NCI-H2196 treated with DMSO at 0.1 percent for 48 hours (cell line): ENCODE measurements around the gene KLF2.
"Not testable (repeated sequence)": the region's sequence is repeated elsewhere in the genome, so short reads cannot be mapped to it uniquely, and the experiment has no call there.

Source experiments
- DNase-seq: peaks from one replicate; lab custom pipeline; 2025; ENCODE audit not compliant: unreplicated experiment; lab: John Stamatoyannopoulos, UW

Gene KLF2

GRCh38 chr19:16336571-16336970 is 11.9 kb downstream of the KLF2 start:
- no peak for DNase-seq

DNA sequence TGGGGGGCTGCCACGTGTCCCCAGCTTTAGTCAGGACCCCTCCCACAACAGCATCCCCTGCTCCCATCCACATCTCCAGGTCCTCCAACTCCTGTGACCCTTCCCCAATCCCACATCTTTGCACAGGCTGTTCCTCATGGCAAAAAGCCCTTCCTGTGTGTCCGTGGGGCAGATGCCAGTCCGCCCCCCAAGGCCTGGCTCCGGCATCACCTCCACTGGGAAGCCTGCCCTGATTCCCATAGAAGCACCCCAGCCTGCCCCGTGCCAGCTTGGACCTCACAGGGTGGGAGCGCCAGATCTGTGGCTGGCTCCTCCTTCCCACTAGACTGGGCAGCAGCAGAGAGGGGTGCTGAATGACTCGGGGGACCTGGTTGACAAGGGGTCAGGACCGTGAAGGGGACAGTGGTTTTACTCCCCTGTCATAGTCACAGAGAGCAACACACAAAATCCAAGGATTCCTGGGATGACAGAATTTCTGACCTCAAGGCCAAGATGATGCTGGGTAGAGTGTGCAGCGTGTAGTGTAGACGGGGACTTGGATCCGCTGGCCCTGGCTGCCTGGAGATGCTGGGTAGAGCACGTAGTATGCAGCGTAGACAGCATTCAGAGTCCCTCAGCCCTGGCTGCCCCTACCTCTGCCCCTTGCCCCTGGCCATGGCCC is 13.3 kb downstream of the KLF2 start:
- DNase-seq: no peak

DNA sequence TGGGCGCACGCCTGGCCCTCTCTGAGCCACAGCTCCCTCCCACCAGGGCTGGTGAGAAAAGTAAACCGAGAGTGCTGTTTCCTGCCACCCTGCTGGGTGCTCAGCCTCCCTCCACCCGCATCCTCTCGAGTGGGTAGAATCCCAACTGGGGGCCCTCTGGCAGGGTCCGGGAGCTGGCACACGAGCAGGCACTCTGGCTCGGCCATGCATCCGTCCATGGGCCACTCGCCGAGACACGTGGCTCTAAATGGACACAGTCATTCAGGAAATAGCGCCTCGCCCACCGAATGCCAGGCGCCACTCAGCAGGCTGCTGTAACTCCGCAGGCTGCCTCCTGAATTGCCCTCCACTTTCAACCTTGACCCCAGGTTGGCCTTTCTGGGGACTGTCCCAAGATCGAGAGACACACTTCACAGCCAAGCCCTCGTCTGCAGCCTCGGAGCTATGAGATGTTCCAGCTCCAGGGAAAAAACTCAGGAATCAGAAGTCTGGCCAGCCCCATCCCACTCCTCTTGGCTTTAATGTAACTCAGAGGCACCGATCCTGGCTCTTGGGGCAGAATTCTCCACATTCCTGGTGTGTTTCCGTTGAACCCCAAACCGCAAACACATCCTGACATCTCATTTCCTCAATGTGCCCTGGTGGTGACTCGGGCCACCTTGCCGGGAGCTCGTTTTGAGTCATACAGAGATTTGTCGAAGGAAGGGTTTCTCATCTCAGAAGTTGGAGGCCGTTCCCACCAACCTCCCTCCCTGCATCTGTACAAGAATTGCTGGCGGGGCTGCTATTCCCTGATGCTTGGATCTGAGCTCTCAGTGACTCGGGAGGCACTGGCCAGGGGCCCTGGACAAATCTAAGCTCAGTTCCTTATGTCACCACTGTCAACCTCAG is 14.1 kb downstream of the KLF2 start:
- no peak for DNase-seq

DNA sequence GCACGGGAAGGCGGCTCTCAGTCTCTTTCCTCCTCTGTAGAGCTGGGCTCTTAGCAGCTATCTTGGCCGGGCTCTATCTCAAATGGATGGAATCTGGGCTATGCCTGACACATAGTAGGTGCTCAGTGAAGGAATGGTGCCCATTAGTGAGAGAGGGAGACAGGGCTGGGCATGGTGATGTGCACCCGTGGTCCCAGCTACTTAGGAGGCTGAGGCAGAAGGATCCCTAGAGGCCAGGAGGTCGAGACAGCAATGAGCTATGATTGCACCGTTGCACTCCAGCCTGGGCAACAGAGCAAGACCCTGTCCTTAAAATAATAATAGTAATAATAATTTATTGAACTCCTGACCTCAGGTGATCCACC is 14.7 kb downstream of the KLF2 start:
- no peak for DNase-seq

DNA sequence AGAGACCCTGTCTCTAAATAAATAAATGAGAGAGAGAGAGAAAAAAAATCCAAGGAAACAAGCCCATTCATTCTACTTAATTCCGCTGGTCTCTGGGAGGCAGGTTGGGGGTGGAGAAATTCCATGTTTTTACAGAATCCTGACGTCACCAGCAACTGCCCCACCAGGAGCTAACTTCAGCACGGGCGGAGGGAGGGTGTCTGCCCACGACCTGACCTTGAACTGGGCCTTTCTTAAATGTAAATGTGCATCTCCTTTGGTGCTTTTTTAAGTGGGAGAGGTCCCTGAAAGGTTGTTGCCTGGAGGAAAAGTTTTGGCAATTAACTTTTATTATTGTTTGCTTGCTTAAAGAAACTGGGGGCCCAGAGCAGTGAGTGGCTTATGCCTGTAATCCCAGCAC is 15.5 kb downstream of the KLF2 start:
- DNase-seq: no peak

DNA sequence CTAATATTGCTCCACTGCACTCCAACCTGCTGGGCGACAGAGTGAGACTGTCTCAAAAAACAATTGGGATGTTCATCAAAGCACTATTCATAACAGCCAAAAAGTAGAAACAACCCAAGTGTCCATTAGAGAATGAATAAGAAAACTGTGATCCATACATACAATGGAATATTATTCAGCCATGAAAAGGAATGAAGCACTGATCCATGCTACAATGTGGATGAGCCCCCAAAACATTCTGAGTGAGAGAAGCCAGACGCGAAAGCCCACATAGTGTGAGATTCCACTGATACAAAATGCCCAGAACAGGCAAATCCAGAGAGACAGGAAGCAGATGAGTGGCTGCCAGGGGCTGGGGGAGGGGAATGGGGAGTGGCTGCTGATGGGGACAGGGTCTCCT is 16.0 kb downstream of the KLF2 start:
- no peak for DNase-seq

- peak; percentile 20 for DNase-seq
Measured at GRCh38 chr19:16342002-16342715, 17.5 kb downstream of the KLF2 start.

DNA sequence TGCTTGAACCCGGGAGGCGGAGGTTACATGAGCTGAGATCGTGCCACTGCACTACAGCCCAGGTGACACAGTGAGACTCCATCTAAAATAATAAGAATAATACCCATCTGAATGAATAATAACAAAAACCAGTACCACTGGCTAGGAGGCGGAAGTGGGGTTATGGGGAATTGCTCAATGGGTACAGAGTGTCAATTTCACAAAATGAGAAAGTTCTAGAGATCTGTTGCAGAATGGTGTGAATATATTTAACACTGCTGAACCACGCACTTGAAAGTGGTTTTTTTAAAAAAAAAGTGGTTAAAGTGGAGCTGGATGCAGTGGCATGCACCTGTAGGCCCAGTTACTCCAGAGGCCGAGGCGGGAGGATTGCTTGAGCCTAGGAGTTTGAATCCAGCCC is 18.5 kb downstream of the KLF2 start:
- no peak for DNase-seq

DNA sequence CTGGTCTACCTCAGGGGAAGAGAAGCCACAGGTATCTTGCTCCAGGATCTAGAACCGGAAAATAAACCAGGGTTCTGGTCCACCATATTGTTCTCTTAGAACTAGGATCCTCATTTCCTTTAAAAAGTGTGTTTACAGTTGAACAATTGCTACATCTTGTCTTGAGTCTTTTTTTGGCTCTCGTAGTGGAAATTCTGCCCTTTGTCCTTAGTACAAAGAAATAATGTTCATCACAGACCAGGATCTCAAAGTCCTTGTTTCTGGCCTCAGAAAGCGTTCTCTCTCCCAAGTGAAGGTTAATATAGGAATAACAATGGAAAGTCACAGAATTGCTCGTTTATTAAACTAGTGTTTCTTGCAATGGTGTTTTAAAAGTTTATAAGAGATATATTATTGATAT is 20.8 kb downstream of the KLF2 start:
- no peak for DNase-seq

DNA sequence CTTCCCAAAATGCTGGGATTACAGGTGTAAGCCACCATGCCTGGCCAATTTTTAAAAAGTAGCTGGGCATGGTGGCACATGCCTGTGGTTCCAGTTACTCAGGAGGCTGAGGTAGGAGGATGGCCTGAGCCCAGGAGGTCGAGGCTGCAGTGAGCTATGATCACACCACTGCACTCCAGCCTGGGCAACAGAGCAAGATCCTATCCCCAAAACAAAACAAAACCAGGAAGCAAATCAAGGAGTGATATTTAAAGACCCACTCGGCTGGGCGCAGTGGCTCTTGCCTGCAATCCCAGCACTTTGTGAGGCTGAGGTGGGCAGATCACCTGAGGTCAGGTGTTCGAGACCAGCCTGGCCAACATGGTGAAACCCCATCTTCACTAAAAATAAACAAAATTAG is 22.5 kb downstream of the KLF2 start:
- not testable (repeated sequence) for DNase-seq

GRCh38 chr19:16347706-16348105 is 23.1 kb downstream of the KLF2 start:
- DNase-seq: no peak

DNA sequence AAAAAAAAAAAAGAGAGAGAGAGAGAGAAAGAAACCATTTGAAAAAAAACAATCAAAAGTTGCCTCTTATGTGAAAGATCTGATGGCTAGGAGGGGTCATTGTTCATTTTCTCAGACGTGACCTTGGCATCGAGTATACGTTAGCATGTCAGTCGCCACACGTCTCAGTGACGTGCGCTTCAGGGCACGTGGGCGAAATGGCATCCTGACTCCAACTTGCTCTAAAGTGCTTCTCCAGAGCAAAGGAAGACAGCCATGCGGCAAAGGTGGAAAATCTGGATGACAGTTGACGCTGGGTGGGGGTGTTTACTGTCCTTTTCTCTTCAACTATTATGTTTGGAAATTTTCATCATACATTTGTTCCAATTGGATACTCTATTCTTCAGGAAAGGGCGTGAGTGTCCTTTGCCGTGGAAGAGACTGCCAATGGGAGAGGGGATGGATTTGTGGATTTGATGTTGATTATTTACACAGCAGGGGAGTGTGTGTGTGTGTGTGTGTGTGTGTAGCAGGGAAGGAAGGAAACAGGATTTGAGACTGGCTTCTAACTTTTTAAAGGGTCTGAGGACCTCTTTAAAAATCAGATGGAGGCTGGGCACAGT is 25.0 kb downstream of the KLF2 start:
- DNase-seq: no peak

DNA sequence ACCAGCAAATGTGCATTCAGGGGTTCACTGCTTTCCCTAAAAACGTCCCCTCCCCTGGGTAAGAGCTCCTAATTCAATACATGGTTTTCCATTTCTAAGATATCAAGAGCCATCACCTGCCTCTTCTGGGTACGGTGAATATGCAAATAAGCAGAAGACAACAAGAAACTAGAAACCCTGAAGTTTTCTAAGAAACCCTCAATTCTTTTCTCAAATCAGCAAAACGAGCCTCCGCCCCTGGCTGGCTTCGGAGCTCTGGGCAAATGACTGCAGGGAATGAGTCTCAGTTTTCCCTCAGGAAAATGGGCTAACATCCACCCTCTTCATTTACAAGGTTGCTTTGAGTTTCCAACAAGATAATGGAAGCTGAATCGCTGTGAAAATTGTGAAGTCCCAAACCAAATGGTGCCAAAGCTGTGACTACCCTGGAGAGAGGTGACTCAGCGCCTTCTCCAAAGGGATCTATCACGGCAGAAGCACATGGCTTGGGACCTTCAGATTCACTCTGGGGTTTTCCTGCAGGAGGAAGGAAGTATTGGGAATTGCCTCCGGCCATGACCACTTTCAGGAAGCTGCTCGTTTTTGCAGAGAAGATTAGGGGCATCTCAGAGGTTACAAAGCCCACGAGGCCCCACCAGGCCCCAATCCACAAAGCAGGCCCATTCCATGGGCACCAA is 26.6 kb downstream of the KLF2 start:
- no peak for DNase-seq

GRCh38 chr19:16355293-16356043 is 30.8 kb downstream of the KLF2 start:
- DNase-seq: no peak

- no peak for DNase-seq
Measured at GRCh38 chr19:16358456-16358855, 33.8 kb downstream of the KLF2 start.

GRCh38 chr19:16359074-16359473 is 34.4 kb downstream of the KLF2 start:
- DNase-seq: no peak

- no peak for DNase-seq
Measured at GRCh38 chr19:16359964-16360363, 35.3 kb downstream of the KLF2 start.

GRCh38 chr19:16360738-16361137 is 36.1 kb downstream of the KLF2 start:
- no peak for DNase-seq

DNA sequence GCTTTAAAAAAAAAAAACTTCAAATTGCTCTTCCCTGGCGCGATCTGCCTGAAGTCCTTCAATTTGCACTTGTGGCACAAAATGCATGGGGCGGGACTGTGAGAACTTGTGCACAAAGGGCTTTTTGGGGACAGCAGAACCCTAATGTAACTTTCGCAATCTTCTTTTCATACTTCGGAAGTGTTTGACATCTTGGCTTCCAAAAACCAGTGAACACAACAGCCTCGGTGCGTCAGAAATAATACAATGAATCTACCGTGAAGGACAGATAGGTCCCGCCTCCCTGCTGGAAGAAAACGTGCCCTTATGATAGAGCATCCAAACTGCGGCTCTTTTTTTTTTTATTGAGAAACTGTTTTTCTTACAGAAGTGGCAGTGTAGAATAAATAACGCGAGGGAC is 36.6 kb downstream of the KLF2 start:
- DNase-seq: no peak

GRCh38 chr19:16361926-16362325 is 37.3 kb downstream of the KLF2 start:
- no peak for DNase-seq
